Measurements from ENCODE around the gene MYT1.

DNA sequence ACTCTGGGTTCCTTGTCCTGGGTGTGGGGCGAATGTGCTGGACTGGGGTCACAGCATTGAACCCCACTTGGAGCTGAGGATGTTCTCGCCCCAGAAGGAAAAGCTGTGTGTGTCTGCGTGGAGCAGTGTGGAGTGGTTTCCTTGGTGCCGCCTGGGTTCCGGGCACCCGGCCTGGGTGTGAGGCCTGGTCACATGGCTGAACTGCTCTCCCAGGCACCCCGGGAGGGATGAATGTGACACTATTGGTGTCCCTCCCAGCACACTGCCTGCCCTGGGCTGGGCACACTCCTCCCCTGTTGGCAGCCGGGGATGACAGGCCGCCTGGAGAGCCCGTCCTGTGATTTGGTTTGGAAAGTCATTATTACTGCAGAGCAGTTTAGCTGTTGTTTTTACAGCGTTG lies 12.3 kb downstream of the MYT1 start:
- TF ChIP-seq CCAR2 (IDR thresholded peaks at IDR 0.05; ENCODE audit: low read depth, low read length) (no peak), NFYB (IDR thresholded peaks at IDR 0.05; ENCODE audit: extremely low read depth, insufficient read length) (no peak), HEY1 (CRISPR knock-in tag; IDR thresholded peaks at IDR 0.05; ENCODE audit: borderline replicate concordance) (no peak), SPI1 (IDR thresholded peaks at IDR 0.05; ENCODE audit: borderline replicate concordance, low read depth, low read length) (no peak), TCF7 (IDR thresholded peaks at IDR 0.05; ENCODE audit: borderline replicate concordance) (no peak), NFIC (IDR thresholded peaks at IDR 0.05) (no peak)
- TF ChIP-seq, protein P1, sequence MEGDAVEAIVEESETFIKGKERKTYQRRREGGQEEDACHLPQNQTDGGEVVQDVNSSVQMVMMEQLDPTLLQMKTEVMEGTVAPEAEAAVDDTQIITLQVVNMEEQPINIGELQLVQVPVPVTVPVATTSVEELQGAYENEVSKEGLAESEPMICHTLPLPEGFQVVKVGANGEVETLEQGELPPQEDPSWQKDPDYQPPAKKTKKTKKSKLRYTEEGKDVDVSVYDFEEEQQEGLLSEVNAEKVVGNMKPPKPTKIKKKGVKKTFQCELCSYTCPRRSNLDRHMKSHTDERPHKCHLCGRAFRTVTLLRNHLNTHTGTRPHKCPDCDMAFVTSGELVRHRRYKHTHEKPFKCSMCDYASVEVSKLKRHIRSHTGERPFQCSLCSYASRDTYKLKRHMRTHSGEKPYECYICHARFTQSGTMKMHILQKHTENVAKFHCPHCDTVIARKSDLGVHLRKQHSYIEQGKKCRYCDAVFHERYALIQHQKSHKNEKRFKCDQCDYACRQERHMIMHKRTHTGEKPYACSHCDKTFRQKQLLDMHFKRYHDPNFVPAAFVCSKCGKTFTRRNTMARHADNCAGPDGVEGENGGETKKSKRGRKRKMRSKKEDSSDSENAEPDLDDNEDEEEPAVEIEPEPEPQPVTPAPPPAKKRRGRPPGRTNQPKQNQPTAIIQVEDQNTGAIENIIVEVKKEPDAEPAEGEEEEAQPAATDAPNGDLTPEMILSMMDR (IDR thresholded peaks at IDR 0.05 in 2 of 3, conservative IDR thresholded peaks at IDR 0.05 in 1 of 3; ENCODE audit: insufficient read depth in 2 of 3, low read depth in 1 of 3, low read length in 3 of 3): no peak
- TF ChIP-seq, protein P2, sequence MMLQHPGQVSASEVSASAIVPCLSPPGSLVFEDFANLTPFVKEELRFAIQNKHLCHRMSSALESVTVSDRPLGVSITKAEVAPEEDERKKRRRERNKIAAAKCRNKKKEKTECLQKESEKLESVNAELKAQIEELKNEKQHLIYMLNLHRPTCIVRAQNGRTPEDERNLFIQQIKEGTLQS (IDR thresholded peaks at IDR 0.05): no peak
- TF ChIP-seq, protein P2 (CRISPR knock-in tag; conservative IDR thresholded peaks at IDR 0.05): no peak
- TF ChIP-seq, protein P3, sequence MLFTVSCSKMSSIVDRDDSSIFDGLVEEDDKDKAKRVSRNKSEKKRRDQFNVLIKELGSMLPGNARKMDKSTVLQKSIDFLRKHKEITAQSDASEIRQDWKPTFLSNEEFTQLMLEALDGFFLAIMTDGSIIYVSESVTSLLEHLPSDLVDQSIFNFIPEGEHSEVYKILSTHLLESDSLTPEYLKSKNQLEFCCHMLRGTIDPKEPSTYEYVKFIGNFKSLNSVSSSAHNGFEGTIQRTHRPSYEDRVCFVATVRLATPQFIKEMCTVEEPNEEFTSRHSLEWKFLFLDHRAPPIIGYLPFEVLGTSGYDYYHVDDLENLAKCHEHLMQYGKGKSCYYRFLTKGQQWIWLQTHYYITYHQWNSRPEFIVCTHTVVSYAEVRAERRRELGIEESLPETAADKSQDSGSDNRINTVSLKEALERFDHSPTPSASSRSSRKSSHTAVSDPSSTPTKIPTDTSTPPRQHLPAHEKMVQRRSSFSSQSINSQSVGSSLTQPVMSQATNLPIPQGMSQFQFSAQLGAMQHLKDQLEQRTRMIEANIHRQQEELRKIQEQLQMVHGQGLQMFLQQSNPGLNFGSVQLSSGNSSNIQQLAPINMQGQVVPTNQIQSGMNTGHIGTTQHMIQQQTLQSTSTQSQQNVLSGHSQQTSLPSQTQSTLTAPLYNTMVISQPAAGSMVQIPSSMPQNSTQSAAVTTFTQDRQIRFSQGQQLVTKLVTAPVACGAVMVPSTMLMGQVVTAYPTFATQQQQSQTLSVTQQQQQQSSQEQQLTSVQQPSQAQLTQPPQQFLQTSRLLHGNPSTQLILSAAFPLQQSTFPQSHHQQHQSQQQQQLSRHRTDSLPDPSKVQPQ (CRISPR knock-in tag; IDR thresholded peaks at IDR 0.05; ENCODE audit: borderline replicate concordance): no peak
